Measurements from ENCODE around the gene HPS5.

GRCh38 chr11:18259259-18259658, 62.7 kb downstream of the HPS5 start:
- TF ChIP-seq CTCF (tag by site-specific recombination; IDR thresholded peaks at IDR 0.05) (no peak), ZNF223 (tag by site-specific recombination; IDR thresholded peaks at IDR 0.05) (no peak), ZNF677 (tag by site-specific recombination; IDR thresholded peaks at IDR 0.05) (no peak)
